NCI-H526 (cell line): Measurements from ENCODE around the gene WNT7B.
A peak's percentile ranks its signal among the peaks of the same experiment; 100 is the strongest.

Experiments
- DNase-seq, 2 experiments: peaks; one replicate each; lab custom pipeline; 2025; lab: John Stamatoyannopoulos, UW

WNT7B gene

DNA sequence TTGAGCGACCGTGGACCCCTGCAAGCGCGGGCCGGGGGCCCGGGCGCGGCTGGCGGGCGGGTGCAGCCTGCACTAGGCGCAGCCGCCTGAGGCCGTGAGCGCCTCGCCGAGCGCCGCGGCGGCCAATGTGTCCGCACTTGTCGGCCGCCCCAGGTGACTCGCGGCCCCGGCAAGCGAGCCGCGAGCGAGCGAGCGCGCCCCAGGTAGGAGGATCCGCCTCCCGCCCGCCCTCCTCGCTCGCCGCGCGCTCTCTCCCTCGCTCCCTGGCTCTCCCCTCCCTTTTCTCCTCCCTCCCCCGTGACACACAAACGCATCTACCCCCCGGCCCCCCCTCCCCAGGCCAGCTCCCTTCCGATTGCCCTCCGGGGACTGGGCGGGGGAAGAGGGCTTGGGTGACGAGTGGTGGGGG is at the start of gene WNT7B:
Gene WNT7B (minus strand): TSS at position 160 of the 409 bp plus-strand sequence. CDS start 408 bp downstream, outside the sequence.
- peak in 1 of 2 experiments; percentile 86 for DNase-seq

- DNase-seq, result no peak
Measured at GRCh38 chr22:46025973-46026898, 49.3 kb upstream of the WNT7B start.

GRCh38 chr22:46025225-46025972 is 48.4 kb upstream of the WNT7B start:
- DNase-seq, result no peak

DNA sequence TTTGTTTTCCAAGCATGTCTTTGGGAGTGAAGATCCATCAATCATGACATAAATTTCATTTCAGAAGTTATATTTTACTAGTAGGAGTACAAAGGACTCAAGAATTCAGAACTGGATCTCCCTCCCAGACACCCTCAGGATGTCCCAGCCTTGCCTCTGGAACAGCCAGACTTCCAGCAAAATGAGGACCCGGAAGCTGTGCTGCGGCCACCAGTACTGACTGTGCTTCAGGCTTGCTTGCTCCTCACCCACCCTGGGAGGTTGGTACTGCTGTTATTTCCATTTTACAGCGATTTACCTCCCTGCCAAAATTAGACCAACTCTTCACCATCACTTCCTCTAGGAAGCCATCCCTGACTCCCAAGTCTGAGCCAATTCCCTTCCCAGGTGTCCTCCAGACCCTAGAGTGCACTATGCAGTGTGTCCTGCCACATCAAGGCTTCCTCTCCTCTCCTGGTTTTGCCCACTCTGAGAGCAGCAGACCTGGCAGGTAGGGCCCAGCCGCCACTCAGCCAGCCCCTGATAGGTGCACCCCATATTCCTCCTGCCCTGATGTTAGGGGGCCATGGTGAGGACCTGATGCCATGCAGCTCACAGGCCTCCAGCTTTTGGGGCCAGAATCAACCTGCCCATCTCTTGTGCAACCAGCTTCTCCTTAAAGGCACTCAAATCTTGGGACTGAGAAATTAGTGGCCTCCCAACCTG is 47.3 kb upstream of the WNT7B start:
- no peak for DNase-seq

GRCh38 chr22:46023558-46023981 is 46.6 kb upstream of the WNT7B start:
- DNase-seq, result no peak

- DNase-seq, result no peak
Measured at GRCh38 chr22:46022881-46023512, 46.0 kb upstream of the WNT7B start.

DNA sequence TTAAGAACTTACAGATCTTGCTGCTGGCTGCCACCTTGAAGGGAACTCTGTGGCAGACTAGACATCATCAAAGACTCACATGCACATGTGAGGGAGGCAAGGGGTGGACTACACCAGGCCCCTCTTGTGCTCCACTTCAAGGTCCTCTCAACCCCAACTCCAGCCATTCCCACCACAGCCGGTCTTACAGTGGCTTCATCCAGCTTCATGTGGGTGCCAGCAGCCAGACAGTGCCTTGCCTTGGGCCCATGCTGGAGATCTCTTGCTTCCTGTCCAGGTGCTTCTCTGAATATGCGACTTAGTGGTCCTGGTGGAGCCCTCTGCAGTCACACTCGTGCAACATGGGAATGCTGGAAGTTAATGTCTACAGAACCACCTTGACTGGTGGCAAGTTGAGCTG is 44.6 kb upstream of the WNT7B start:
- no peak for DNase-seq

- DNase-seq, result no peak
Measured at GRCh38 chr22:46019351-46019750, 42.4 kb upstream of the WNT7B start.

DNA sequence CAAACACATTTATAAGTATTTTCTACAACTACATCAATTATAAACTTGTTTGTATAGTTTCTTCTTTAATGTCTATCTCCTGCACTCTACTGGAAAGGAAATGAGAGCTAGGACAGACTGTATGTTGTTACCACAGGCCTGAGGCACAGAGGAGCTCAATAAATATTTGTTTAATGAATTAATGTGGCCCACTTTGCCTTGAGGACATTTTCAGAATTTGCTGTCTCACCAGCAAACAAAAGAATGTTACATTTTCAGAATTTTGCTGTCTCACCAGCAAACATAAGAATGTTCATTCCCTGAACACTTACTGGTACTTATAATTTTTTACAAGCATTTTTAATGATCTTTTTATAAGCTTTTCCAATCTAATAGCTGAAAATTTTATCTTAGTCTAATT is 41.9 kb upstream of the WNT7B start:
- no peak for DNase-seq

DNA sequence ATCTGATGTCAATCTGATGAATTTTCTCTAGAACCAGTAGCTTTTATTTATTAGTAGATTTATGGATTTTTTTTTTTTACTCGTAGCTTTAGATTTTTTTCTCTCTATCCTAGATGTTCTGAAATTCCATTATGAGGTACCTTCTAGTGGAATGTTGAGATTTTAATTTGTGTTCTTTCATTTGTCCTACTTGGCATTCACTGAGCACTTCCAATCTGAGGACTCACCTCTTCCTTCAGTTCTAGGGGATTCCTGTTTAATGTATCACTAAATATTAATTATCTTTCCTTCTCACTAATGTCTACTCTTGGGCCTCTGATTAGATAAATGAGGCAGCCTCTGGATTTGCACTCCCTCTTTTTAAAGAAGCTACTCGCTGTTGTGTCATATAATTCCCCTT is 40.2 kb upstream of the WNT7B start:
- no peak for DNase-seq

GRCh38 chr22:46013460-46014416 is 36.8 kb upstream of the WNT7B start:
- peak; percentile 56 to 91 for DNase-seq

DNA sequence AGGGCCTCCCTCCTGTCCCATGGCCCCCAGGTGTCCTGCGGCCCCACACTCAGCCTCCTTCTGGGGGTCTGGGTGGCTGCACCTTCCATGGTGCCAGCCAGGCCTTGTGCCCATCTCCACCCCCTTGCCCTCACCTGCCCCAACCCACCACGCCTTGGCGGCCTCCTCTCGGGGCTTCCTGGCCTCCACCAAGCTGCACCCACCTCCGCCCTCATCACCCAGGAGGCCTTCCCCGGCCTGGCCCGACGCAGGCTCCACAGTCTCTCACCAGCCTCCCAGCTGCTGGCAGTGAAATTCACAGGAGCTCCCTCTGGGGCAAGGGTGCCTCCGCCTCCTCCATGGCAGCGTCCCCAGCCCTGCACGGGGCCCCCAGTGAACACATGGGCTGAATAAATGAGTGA is 35.9 kb upstream of the WNT7B start:
- DNase-seq, result no peak

DNA sequence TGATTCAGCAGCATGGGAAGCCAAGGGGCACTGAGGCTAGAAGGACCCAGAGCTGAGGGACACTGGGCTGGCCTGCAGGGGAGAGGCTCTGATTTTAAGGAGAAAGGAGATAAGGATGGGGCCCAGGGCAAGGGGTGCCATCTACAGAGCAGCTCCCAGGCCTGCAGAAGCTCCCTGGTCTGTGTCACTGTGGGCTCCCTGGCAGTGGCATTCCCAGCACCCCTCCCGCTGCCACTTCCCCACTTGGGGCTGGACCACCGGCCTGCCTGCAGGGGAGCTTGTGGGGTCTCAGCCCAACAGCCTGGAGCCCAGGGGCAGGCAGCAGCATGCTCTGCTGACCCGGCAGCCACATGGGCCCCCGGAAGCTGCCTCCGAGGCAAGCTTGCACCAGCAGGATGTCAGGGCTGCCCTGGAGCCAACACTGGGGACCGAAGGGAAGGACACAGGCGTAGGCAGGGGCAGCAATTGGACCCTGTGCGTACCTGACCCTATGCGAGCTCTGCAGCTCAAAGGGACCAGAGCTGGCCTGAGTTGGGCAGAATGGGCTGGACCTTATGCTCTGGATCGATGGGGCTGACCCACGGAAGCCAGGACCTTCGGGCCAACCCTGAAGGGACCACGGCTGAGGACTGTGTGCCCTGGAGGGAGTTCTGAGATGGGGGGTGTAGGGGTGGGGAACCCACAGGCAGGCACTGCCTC is 35.4 kb upstream of the WNT7B start:
- DNase-seq, result no peak

DNA sequence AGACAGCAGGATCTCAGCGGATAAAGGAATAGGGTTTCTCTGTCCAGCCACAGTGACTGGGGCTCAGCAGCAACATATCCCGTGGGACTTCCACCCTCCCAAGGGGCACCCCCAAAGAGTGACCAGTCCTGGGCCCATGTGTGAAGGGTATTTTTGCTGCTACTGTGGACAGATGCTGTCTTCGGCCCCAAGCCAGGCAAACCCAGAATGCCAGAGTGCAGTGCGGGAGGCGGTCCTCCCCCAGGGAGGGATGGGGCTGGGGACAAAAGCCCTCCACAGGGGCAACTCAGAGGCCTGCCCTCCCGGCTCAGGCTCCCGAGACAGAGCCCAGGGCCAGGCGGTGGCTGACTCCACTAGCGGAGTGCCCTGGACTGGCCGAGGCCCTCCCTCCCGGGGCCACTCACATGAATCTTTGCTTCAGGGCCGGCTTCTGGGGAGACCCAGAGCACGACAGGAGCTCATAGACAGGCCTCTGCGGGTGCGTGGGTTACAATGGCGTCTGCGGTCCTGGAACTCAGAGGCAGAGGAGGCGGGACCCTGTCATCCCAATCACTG is 34.7 kb upstream of the WNT7B start:
- no peak for DNase-seq

DNA sequence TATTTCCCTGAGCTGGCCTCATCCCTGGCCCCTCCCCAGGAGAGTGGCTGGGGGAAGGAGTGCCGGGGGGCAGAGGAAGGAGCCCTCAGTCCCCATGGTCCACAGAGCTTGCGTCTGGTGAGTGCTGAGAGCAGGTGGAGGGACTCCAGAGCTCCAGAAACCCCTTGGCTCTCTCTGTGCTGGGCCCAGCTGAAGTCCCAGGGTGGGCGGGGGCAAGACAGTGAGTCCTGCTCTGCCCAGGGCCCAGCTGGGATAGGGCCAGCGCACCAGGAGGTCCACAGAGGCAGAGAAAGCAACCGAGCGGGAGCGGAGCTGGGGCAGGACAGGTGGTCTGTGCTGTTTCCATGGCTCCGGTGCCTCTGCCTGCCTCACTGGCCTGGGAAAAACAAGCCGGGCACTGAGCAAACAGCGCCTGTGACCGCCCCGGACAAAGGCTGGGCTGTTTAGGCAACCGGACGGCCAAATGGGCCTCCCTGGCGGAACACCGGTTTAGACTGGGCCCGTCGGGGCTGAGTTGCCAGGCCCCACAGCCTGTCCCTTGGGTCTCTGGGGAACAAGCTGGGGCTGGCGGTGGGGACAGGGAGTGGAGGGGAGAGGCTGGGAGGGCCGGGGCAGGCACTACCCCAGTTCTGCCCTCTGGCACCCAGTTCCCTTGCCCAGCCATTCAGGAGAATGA is 34.1 kb upstream of the WNT7B start:
- no peak for DNase-seq

GRCh38 chr22:46010207-46010867 is 33.4 kb upstream of the WNT7B start:
- no peak for DNase-seq

DNA sequence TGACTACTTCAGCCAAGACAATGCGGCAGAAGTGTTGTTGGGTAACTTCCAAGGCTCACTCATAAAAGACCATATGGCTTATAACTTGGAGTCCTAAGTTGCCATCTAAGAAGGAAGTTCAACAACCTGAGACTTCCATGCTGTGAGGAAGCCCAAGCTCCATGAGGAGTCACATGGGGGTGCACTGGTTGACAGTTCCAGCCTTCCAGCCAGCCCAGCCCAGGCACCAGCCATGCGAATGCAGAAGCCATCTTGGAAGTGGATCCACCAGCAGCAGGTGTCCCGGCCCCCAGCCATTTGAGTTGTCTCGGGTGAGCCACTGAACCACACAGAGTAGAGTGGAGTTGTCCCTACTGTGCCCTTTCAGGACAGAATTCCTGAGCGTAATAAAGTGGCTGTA is 32.8 kb upstream of the WNT7B start:
- DNase-seq, result no peak

DNA sequence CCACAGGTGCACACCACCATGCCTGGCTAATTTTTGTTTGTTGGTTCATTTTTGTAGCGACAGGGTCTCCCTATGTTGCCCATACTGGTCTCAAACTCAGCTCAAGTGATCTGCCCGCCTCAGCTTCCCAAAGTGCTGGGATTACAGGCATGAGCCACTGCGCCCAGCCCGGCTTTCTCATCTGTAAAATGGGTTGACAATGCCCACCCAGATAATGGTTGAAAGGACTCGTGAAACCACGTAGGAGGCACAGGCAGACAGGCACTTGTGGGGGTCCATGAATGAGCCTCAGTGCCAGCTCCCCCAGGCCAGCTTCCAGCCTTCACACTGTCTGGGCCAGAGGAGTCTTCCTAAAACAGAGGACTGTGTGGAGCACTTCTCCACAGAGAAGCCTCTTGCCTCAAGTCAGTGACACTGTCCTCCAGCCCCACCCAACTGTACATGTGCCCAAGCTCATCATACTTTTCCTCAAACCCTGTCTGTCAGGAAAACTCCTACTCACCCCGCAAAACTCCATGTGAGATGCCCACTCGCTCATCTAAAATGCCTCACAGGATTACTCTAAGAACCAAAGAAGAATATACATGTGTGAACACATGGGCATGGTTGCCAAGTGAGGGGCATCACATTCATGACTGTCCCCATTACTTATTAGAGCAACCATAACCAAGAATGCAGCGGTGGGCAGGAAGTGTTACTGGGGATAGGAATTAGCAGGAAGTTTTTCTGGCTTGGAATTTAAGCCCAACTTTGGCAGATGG is 32.1 kb upstream of the WNT7B start:
- no peak for DNase-seq
